Lung (tissue), 12 donors: ENCODE data around the gene FGF4. TPM values are rescaled to one million over a fixed set of nuclear protein-coding genes. Genes with fewer than 3 reads are reported as not detected.

ENCODE experiments used
- ATAC-seq: fragments of 200-7000 bp; cut with Tn5 transposase; one replicate; pipeline ENCODE4 v1.9.1; 2020; ENCODE audit warnings: moderate number of reproducible peaks; ENCODE audit not compliant: insufficient read depth, low FRiP score
- DNase-seq, 3 donors: peaks; one replicate each; pipeline ENCODE4 v3.0.0-alpha.2; 2013 to 2017
- H3K27ac ChIP-seq, 2 donors: one replicate each; pipeline ENCODE4 v1.5.1; 2013; ENCODE audit warnings: mild to moderate bottlenecking in 2 of 2, moderate library complexity in 2 of 2, control low read depth in 1 of 2, inconsistent platforms in 1 of 2, low read depth in 1 of 2, low read length in 1 of 2
- H3K27me3 ChIP-seq, 3 donors: one replicate each; pipeline ENCODE4 v1.5.1; 2013; ENCODE audit warnings: low read length in 2 of 3; ENCODE audit not compliant: control insufficient read depth in 3 of 3, insufficient read depth in 3 of 3
- H3K36me3 ChIP-seq, 4 donors: one replicate each; pipeline ENCODE4 v1.5.1; 2013; ENCODE audit warnings: low read length in 4 of 4, mild to moderate bottlenecking in 1 of 4, moderate library complexity in 1 of 4; ENCODE audit not compliant: control insufficient read depth in 4 of 4, insufficient read depth in 4 of 4
- H3K4me1 ChIP-seq, 5 donors: one replicate each; pipeline ENCODE4 v1.5.1; 2013; ENCODE audit warnings: low read length in 5 of 5, mild to moderate bottlenecking in 2 of 5, moderate library complexity in 1 of 5; ENCODE audit not compliant: control insufficient read depth in 5 of 5, insufficient read depth in 5 of 5
- H3K4me3 ChIP-seq: one replicate; pipeline ENCODE4 v1.5.1; 2013; ENCODE audit warnings: mild to moderate bottlenecking, control low read depth, moderate library complexity
- H3K9ac ChIP-seq, 2 donors: one replicate each; pipeline ENCODE4 v1.5.1; 2013; ENCODE audit warnings: low read length in 2 of 2, control low read depth in 1 of 2; ENCODE audit not compliant: insufficient read depth in 1 of 2
- H3K9me3 ChIP-seq, 4 donors: one replicate each; pipeline ENCODE4 v1.5.1; 2013; ENCODE audit warnings: low read length in 3 of 4, mild to moderate bottlenecking in 1 of 4, moderate library complexity in 1 of 4; ENCODE audit not compliant: control insufficient read depth in 4 of 4, insufficient read depth in 3 of 4
- WGBS, 2 donors: extraction: QIAGEN DNeasy Blood & Tissue Kit; methylation state at CpG; one replicate each; pipeline ENCODE4 v1.1.7; 2013; 5-methylcytosine and 5-hydroxymethylcytosine counted together
- polyA plus RNA-seq, 2 donors: library from polyadenylated mRNA; stranded (reverse); fragments of 200-250 nt; gene quantifications; one replicate each; pipeline ENCODE4 v1.2.1, GENCODE V29; 2013
- total RNA-seq, 2 donors: library from RNA; depleted of rRNA in 1 of 2; stranded (reverse); fragments of >200 nt in 1 of 2; gene quantifications; one replicate each; pipeline ENCODE4 v1.2.1, GENCODE V29; 2014 to 2021
- TF ChIP-seq, protein P1 (sequence below): IDR thresholded peaks from 2 replicates; pipeline ENCODE4 v1.5.1; 2012; ENCODE audit warnings: mild to moderate bottlenecking; ENCODE audit errors: control extremely low read depth, extremely low read depth
- donor health status: control.
- donor health status: control.
- donor health status: Bipolar disorder and iron deficiency.
- donor health status: healthy.
- donor health status: DM: yes; HTN: yes; CAD: no.

Gene FGF4
- total and polyA plus RNA-seq, 4 donors, result not detected

DNA sequence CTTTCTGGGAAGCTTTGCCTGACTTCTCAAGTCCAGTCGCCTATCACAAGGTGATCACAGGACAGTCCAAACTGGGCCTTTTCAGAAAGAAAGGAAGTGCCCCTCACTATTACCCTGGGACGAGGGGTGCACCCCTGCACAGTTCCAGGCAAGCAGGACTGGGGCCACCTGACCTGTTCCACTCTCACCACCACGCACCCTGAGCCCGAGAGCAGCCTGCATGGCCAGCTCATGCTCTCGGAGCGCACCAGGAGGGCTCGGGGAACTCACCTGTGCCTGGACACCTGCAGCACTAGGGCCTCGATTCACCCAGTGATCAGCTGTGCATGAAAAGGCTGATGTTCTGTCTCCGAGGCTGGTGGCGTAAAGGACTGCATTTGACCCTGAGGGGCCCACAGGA, 12.8 kb upstream of the FGF4 start:
- H3K27ac ChIP-seq, result no peak overlapping the region
- WGBS, 2 donors, result 87 to 90% methylated on average over 10 of the region's 10 CpGs
- H3K36me3 ChIP-seq, result no peaks in the 10 kb centered on the region
- H3K27me3 ChIP-seq, result peaks cover 0 to 2% (median 0%) of the 10 kb centered on the region in 3 donors
- peaks cover 0 to 5% (median 0%) of the 10 kb centered on the region in 5 donors for H3K4me1 ChIP-seq
- H3K9ac ChIP-seq, result no peak overlapping the region
- TF ChIP-seq, protein P1, sequence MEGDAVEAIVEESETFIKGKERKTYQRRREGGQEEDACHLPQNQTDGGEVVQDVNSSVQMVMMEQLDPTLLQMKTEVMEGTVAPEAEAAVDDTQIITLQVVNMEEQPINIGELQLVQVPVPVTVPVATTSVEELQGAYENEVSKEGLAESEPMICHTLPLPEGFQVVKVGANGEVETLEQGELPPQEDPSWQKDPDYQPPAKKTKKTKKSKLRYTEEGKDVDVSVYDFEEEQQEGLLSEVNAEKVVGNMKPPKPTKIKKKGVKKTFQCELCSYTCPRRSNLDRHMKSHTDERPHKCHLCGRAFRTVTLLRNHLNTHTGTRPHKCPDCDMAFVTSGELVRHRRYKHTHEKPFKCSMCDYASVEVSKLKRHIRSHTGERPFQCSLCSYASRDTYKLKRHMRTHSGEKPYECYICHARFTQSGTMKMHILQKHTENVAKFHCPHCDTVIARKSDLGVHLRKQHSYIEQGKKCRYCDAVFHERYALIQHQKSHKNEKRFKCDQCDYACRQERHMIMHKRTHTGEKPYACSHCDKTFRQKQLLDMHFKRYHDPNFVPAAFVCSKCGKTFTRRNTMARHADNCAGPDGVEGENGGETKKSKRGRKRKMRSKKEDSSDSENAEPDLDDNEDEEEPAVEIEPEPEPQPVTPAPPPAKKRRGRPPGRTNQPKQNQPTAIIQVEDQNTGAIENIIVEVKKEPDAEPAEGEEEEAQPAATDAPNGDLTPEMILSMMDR, result no peak
- DNase-seq (no peak), ATAC-seq (no peak)
- peaks cover 0 to 1% (median 0%) of the 10 kb centered on the region in 4 donors for H3K9me3 ChIP-seq
- H3K4me3 ChIP-seq, result no peak overlapping the region

DNA sequence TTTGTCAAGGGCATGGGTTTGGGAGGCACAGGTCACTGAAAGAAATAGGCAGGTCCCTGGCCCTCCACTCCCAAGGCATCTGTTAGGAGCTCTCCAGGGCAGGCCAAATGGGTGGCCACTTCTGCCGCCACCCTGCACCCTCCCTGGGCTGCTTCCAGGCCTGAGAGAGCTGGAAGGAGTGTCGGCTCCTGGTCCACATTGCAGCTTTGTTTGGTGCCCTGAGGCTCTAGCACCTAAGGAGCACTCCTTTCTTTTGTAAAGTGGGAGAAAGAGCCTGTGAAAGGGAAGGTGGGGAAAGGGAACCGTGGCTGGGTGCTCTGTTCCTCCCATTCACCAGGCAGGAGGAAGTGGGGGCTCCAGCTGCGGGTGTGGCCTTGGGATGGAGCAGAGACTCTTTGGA, 12.3 kb upstream of the FGF4 start:
- peaks cover 0 to 2% (median 0%) of the 10 kb centered on the region in 3 donors for H3K27me3 ChIP-seq
- DNase-seq (no peak), ATAC-seq (no peak)
- peaks cover 0 to 5% (median 0%) of the 10 kb centered on the region in 5 donors for H3K4me1 ChIP-seq
- H3K36me3 ChIP-seq, result no peaks in the 10 kb centered on the region
- H3K9ac ChIP-seq, result no peak overlapping the region
- WGBS, 2 donors, result 37 to 46% methylated on average over 4 of the region's 4 CpGs
- no peak overlapping the region for H3K27ac ChIP-seq
- TF ChIP-seq, protein P1, result no peak
- no peaks in the 10 kb centered on the region for H3K9me3 ChIP-seq
- no peak overlapping the region for H3K4me3 ChIP-seq

DNA sequence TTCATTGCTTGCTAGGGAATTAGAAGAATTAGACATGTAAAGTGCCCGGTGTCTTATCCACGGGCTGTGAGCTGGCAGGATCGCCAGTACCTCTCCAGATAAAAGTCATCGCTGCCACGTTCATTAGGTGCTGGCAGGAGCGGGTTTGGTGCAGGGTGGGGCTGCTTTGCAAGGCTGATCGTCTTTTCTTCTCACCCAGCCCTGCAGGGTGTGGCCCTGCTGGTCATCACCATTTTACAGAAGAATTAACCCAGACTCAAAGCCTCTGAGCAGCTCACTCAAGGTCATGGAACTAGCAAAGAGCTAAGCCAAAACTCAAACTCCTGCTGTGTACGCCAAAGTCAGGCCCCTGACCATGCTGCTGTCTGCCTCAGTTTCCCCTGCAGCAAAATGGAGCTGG, 6.1 kb upstream of the FGF4 start:
- Histone ChIP-seq H3K9me3 (no peaks in the 10 kb centered on the region), H3K27ac (no peak overlapping the region), H3K27me3 (peaks cover 5 to 17% (median 12%) of the 10 kb centered on the region in 3 donors), H3K4me3 (no peak overlapping the region), H3K9ac (no peak overlapping the region), H3K36me3 (no peaks in the 10 kb centered on the region), H3K4me1 (no peaks in the 10 kb centered on the region)
- WGBS, 2 donors, result 73 to 80% methylated on average over 8 of the region's 8 CpGs
- ATAC-seq (no peak), DNase-seq (no peak)
- TF ChIP-seq, protein P1, result no peak

DNA sequence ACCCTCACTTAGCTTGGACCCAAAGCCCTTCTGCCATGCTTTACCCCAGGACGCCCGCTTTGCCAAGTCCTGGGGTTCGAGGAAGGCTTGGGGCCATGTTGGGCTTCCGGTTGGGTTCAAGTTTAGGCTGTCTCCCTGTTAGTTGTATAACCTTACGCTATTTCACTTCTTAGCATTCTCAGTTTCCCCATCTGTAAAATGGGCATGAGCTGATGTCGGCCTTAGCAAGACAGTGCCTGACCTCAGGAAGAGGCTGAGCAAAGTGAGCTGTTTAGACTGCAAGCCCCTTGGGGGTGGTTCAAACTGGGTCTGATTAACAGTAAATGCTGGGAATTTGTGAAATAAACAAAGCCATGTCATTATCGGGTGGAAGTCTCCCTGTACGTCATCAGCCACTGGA, 3.2 kb upstream of the FGF4 start:
- WGBS, 2 donors, result 86 to 90% methylated on average over 8 of the region's 8 CpGs
- ATAC-seq (no peak), DNase-seq (no peak)
- no peak overlapping the region for H3K4me3 ChIP-seq
- H3K9me3 ChIP-seq, result no peaks in the 10 kb centered on the region
- no peaks in the 10 kb centered on the region for H3K36me3 ChIP-seq
- H3K9ac ChIP-seq, result no peak overlapping the region
- TF ChIP-seq, protein P1, result no peak
- no peak overlapping the region for H3K27ac ChIP-seq
- H3K27me3 ChIP-seq, result peaks cover 22 to 33% (median 31%) of the 10 kb centered on the region in 3 donors
- peaks cover 0 to 1% (median 0%) of the 10 kb centered on the region in 5 donors for H3K4me1 ChIP-seq
